Neural progenitor cell (in vitro differentiated cells): ENCODE measurements around the gene SNRPB.

ENCODE experiments used
- EZH2 ChIP-seq: fragments of 200-600 bp; sonication (generic); IDR thresholded peaks from 2 replicates; pipeline ENCODE4 v1.6.1; 2017; ENCODE audit warnings: antibody characterized with exemption, mild to moderate bottlenecking, moderate library complexity
- TF ChIP-seq, protein P1 (sequence below): fragments of 200-600 bp; sonication (generic); IDR thresholded peaks from 2 replicates; pipeline ENCODE4 v1.5.1; 2017; ENCODE audit warnings: antibody characterized with exemption, mild to moderate bottlenecking

DNA sequence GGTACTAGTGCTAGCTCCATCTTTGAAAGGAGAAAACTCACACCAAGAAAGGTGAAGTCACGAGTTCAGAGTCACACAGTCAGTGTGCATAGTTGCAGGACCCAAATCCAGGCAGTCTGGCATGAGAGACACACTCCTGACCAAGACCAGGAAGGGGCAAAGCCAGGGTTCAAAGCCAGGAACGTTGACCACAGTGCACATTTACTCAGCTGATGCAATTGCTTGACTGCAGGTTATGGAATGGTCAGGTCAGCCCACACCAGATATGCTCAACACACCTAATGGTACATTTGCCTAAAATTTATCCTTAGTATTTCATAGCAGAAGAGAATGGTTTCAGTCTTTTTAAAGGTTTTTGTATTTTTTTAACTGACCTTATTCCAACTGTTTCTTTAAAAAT, 52.2 kb downstream of the SNRPB start:
- TF ChIP-seq, protein P1, sequence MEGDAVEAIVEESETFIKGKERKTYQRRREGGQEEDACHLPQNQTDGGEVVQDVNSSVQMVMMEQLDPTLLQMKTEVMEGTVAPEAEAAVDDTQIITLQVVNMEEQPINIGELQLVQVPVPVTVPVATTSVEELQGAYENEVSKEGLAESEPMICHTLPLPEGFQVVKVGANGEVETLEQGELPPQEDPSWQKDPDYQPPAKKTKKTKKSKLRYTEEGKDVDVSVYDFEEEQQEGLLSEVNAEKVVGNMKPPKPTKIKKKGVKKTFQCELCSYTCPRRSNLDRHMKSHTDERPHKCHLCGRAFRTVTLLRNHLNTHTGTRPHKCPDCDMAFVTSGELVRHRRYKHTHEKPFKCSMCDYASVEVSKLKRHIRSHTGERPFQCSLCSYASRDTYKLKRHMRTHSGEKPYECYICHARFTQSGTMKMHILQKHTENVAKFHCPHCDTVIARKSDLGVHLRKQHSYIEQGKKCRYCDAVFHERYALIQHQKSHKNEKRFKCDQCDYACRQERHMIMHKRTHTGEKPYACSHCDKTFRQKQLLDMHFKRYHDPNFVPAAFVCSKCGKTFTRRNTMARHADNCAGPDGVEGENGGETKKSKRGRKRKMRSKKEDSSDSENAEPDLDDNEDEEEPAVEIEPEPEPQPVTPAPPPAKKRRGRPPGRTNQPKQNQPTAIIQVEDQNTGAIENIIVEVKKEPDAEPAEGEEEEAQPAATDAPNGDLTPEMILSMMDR: no peak
- no peak for TF ChIP-seq EZH2
